HEK293 (cell line): ENCODE results near the gene EPS8L3.
A peak's percentile ranks its signal among the peaks of the same experiment; 100 is the strongest.

ENCODE experiments used
- CTCF ChIA-PET: fragments of 350-600 bp; formaldehyde crosslinking; extraction: SDS; loops from one replicate; lab custom pipeline; 2021; ENCODE audit warnings: antibody characterized with exemption; lab: Yijun Ruan, JAX
- POLR2A ChIA-PET: fragments of 300-600 bp; formaldehyde crosslinking; extraction: SDS; loops from one replicate; lab custom pipeline; 2020; ENCODE audit warnings: antibody characterized with exemption, inconsistent platforms; lab: Yijun Ruan, JAX
- H3K27ac ChIP-seq: fragments of 200-500 bp; sonication (Bioruptor generic); 2 replicates; pipeline ENCODE4 v1.5.1; 2014; ENCODE audit warnings: low read depth, low read length, control low read depth, inconsistent platforms; ENCODE audit errors: extremely low read depth
- H3K36me3 ChIP-seq, 2 experiments: fragments of 200-500 bp in 1 of 2; sonication (Bioruptor generic) in 1 of 2; 1 replicate in 1 of 2; 2 replicates in 1 of 2; pipeline ENCODE4 v1.5.1; 2014 to 2017; ENCODE audit warnings: inconsistent platforms in 2 of 2, low read length in 2 of 2; ENCODE audit not compliant: control insufficient read depth in 2 of 2, insufficient read depth in 1 of 2
- H3K4me1 ChIP-seq: fragments of 200-500 bp; sonication (Bioruptor generic); 2 replicates; pipeline ENCODE4 v1.5.1; 2014; ENCODE audit warnings: mild to moderate bottlenecking, low read length, inconsistent platforms; ENCODE audit not compliant: control insufficient read depth, insufficient read depth
- H3K4me3 ChIP-seq: 2 replicates; pipeline ENCODE4 v1.5.1; 2011; ENCODE audit warnings: low read depth, mild to moderate bottlenecking, control low read depth, low read length, moderate library complexity
- H3K9me3 ChIP-seq: fragments of 200-500 bp; sonication (Bioruptor generic); 2 replicates; pipeline ENCODE4 v1.5.1; 2014; ENCODE audit warnings: low read depth, low read length, inconsistent platforms; ENCODE audit not compliant: control insufficient read depth, insufficient read depth
- EGR2 ChIP-seq: fragments of 450-650 bp; formaldehyde crosslinking; IDR thresholded peaks from 2 replicates; pipeline ENCODE4 v1.5.1; 2016; ENCODE audit warnings: low read depth, missing biosample characterization, missing genetic modification characterization
- KLF9 ChIP-seq: fragments of 450-650 bp; formaldehyde crosslinking; IDR thresholded peaks from 2 replicates; pipeline ENCODE4 v1.5.1; 2016; ENCODE audit warnings: missing biosample characterization, missing genetic modification characterization, low read depth
- MYNN ChIP-seq: fragments of 450-650 bp; formaldehyde crosslinking; IDR thresholded peaks from 2 replicates; pipeline ENCODE4 v1.5.1; 2016; ENCODE audit warnings: missing biosample characterization, missing genetic modification characterization, borderline replicate concordance
- SP3 ChIP-seq: fragments of 450-650 bp; formaldehyde crosslinking; IDR thresholded peaks from 2 replicates; pipeline ENCODE4 v1.5.1; 2016; ENCODE audit warnings: missing biosample characterization, missing genetic modification characterization
- SP7 ChIP-seq: fragments of 450-650 bp; formaldehyde crosslinking; IDR thresholded peaks from 2 replicates; pipeline ENCODE4 v1.5.1; 2016; ENCODE audit warnings: missing biosample characterization, missing genetic modification characterization
- YY1 ChIP-seq: fragments of 450-650 bp; formaldehyde crosslinking; IDR thresholded peaks from 2 replicates; pipeline ENCODE4 v1.5.1; 2018; ENCODE audit warnings: missing biosample characterization, missing genetic modification characterization
- ZBTB17 ChIP-seq: fragments of 450-650 bp; formaldehyde crosslinking; IDR thresholded peaks from 2 replicates; pipeline ENCODE4 v1.5.1; 2016; ENCODE audit warnings: missing biosample characterization, missing genetic modification characterization
- ZFHX2 ChIP-seq: fragments of 450-650 bp; formaldehyde crosslinking; conservative IDR thresholded peaks from 2 replicates; pipeline ENCODE4 v1.5.1; 2016; ENCODE audit warnings: missing biosample characterization, missing genetic modification characterization
- ZFP69B ChIP-seq: fragments of 450-650 bp; formaldehyde crosslinking; IDR thresholded peaks from 2 replicates; pipeline ENCODE4 v1.5.1; 2016; ENCODE audit warnings: missing biosample characterization, missing genetic modification characterization
- ZNF157 ChIP-seq: fragments of 450-650 bp; formaldehyde crosslinking; IDR thresholded peaks from 2 replicates; pipeline ENCODE4 v1.5.1; 2016; ENCODE audit warnings: missing biosample characterization, missing genetic modification characterization
- ZNF2 ChIP-seq: fragments of 450-650 bp; formaldehyde crosslinking; IDR thresholded peaks from 2 replicates; pipeline ENCODE4 v1.5.1; 2016; ENCODE audit warnings: missing biosample characterization, missing genetic modification characterization
- ZNF311 ChIP-seq: fragments of 450-650 bp; formaldehyde crosslinking; IDR thresholded peaks from 2 replicates; pipeline ENCODE4 v1.5.1; 2017; ENCODE audit warnings: missing biosample characterization, missing genetic modification characterization, borderline replicate concordance
- ZNF324 ChIP-seq: fragments of 450-650 bp; formaldehyde crosslinking; IDR thresholded peaks from 2 replicates; pipeline ENCODE4 v1.5.1; 2016; ENCODE audit warnings: missing biosample characterization, missing genetic modification characterization
- ZNF335 ChIP-seq: fragments of 450-650 bp; formaldehyde crosslinking; conservative IDR thresholded peaks from 2 replicates; pipeline ENCODE4 v1.5.1; 2016; ENCODE audit warnings: missing biosample characterization, missing genetic modification characterization
- ZNF488 ChIP-seq: fragments of 450-650 bp; formaldehyde crosslinking; IDR thresholded peaks from 2 replicates; pipeline ENCODE4 v1.5.1; 2016; ENCODE audit warnings: missing biosample characterization, missing genetic modification characterization
- ZNF558 ChIP-seq: fragments of 450-650 bp; formaldehyde crosslinking; IDR thresholded peaks from 2 replicates; pipeline ENCODE4 v1.5.1; 2016; ENCODE audit warnings: missing biosample characterization, missing genetic modification characterization
- ZNF658 ChIP-seq: fragments of 450-650 bp; formaldehyde crosslinking; IDR thresholded peaks from 2 replicates; pipeline ENCODE4; 2016; ENCODE audit warnings: missing biosample characterization, missing genetic modification characterization
- ZNF660 ChIP-seq: fragments of 450-650 bp; IDR thresholded peaks from 2 replicates; pipeline ENCODE4 v1.5.1; 2018; ENCODE audit warnings: missing biosample characterization, mild to moderate bottlenecking, missing genetic modification characterization
- TF ChIP-seq, protein P1 (sequence below): fragments of 450-650 bp; formaldehyde crosslinking; IDR thresholded peaks from 2 replicates; pipeline ENCODE4 v1.5.1; 2016; ENCODE audit warnings: missing biosample characterization, missing genetic modification characterization, borderline replicate concordance
- TF ChIP-seq, protein P2 (sequence below): fragments of 450-650 bp; formaldehyde crosslinking; IDR thresholded peaks from 2 replicates; pipeline ENCODE4 v1.5.1; 2017; ENCODE audit warnings: missing biosample characterization, missing genetic modification characterization
- TF ChIP-seq, protein P3 (sequence below): fragments of 450-650 bp; formaldehyde crosslinking; IDR thresholded peaks from 2 replicates; pipeline ENCODE4 v1.5.1; 2016; ENCODE audit warnings: missing biosample characterization, missing genetic modification characterization
- TF ChIP-seq, protein P4 (sequence below): fragments of 450-650 bp; formaldehyde crosslinking; IDR thresholded peaks from 2 replicates; pipeline ENCODE4 v1.5.1; 2016; ENCODE audit warnings: missing biosample characterization, missing genetic modification characterization

Gene EPS8L3

DNA sequence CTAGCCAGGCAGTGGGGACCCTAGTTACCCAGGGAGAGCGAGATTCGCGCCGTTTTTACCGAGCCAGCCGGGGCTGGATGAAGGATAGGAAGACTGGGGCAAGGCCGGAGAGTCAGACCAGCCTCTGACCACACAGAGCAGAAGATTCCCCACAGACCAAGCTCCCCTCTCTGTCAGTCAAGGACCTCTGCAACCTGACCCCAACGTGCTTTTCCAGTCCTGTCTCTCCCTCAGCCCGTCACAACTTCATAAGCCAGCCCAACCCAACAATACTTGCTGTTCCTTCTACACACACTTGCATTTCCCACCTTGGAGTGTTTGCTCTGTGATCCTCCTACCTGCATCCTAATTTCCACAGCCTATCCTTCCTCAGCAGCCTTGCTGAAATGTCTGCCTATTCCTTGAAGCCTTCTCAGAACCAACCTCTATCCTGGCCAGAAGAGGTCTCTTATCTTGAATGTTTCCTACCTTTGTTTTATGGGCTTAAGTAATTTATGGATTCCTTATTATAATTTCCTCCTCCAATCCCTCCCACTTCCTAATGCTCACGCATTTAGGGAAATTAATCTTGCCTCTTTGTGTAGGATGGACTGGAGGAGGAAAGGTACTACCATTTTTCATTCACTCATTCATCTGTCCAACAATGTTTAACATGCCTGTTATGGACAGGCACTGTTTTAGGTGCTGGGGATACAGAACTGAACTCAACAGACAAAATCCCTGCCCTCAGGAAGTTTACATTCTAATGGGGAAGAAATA, 22.9 kb downstream of the EPS8L3 start, which contains the start of gene GSTM3:
TSS of gene GSTM3 (minus strand) at position 424 of the 759 bp plus-strand sequence. CDS start 751 bp downstream, outside the sequence.
- Histone ChIP-seq H3K4me3 (peak within 1 kb of the TSS; percentile 53), H3K27ac (peak within 1 kb of the TSS; percentile 55; the same call in 1 of the 2 replicates)
- TF ChIP-seq, protein P1, sequence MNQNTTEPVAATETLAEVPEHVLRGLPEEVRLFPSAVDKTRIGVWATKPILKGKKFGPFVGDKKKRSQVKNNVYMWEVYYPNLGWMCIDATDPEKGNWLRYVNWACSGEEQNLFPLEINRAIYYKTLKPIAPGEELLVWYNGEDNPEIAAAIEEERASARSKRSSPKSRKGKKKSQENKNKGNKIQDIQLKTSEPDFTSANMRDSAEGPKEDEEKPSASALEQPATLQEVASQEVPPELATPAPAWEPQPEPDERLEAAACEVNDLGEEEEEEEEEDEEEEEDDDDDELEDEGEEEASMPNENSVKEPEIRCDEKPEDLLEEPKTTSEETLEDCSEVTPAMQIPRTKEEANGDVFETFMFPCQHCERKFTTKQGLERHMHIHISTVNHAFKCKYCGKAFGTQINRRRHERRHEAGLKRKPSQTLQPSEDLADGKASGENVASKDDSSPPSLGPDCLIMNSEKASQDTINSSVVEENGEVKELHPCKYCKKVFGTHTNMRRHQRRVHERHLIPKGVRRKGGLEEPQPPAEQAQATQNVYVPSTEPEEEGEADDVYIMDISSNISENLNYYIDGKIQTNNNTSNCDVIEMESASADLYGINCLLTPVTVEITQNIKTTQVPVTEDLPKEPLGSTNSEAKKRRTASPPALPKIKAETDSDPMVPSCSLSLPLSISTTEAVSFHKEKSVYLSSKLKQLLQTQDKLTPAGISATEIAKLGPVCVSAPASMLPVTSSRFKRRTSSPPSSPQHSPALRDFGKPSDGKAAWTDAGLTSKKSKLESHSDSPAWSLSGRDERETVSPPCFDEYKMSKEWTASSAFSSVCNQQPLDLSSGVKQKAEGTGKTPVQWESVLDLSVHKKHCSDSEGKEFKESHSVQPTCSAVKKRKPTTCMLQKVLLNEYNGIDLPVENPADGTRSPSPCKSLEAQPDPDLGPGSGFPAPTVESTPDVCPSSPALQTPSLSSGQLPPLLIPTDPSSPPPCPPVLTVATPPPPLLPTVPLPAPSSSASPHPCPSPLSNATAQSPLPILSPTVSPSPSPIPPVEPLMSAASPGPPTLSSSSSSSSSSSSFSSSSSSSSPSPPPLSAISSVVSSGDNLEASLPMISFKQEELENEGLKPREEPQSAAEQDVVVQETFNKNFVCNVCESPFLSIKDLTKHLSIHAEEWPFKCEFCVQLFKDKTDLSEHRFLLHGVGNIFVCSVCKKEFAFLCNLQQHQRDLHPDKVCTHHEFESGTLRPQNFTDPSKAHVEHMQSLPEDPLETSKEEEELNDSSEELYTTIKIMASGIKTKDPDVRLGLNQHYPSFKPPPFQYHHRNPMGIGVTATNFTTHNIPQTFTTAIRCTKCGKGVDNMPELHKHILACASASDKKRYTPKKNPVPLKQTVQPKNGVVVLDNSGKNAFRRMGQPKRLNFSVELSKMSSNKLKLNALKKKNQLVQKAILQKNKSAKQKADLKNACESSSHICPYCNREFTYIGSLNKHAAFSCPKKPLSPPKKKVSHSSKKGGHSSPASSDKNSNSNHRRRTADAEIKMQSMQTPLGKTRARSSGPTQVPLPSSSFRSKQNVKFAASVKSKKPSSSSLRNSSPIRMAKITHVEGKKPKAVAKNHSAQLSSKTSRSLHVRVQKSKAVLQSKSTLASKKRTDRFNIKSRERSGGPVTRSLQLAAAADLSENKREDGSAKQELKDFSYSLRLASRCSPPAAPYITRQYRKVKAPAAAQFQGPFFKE (tag by site-specific recombination) = no peak
- TF ChIP-seq, protein P2, sequence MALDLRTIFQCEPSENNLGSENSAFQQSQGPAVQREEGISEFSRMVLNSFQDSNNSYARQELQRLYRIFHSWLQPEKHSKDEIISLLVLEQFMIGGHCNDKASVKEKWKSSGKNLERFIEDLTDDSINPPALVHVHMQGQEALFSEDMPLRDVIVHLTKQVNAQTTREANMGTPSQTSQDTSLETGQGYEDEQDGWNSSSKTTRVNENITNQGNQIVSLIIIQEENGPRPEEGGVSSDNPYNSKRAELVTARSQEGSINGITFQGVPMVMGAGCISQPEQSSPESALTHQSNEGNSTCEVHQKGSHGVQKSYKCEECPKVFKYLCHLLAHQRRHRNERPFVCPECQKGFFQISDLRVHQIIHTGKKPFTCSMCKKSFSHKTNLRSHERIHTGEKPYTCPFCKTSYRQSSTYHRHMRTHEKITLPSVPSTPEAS = peak; percentile 60; the same call in 1 of the 2 replicates
- TF ChIP-seq ZNF157 (tag by site-specific recombination) (no peak), MYNN (peak; percentile 49; the same call in 1 of the 2 replicates), ZBTB17 (tag by site-specific recombination) (peak; percentile 98), ZNF335 (tag by site-specific recombination) (peak; percentile 80), ZNF311 (tag by site-specific recombination) (no peak), SP7 (tag by site-specific recombination) (0 out of 2 replicates have a peak, but pooled peaks have one; percentile 9), ZFP69B (0 out of 2 replicates have a peak, but pooled peaks have one; percentile 12), EGR2 (tag by site-specific recombination) (peak; percentile 77), ZFHX2 (tag by site-specific recombination) (peak; percentile 81)
- TF ChIP-seq, protein P3, sequence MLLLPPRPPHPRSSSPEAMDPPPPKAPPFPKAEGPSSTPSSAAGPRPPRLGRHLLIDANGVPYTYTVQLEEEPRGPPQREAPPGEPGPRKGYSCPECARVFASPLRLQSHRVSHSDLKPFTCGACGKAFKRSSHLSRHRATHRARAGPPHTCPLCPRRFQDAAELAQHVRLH = 0 out of 2 replicates have a peak, but pooled peaks have one; percentile 16
- TF ChIP-seq, all 188 proteins: peak for 9
- ChIA-PET POLR2A (no interaction called here), CTCF (interaction anchor here (1.3 kb wide), 1 partner anchor 244 kb away, joined by 6 read pairs; the partner anchor contains the start of gene AHCYL1)
- Histone ChIP-seq H3K4me1 (no peaks in the 10 kb centered on the region), H3K36me3 (peaks cover 0 to 21% of the 10 kb centered on the region in 2 experiments; a peak in 1 of 3 replicates), H3K9me3 (no peaks in the 10 kb centered on the region)

- ChIA-PET CTCF (interaction anchor here (1.3 kb wide), 1 partner anchor 245 kb away, joined by 6 read pairs; the partner anchor contains the start of gene AHCYL1), POLR2A (interaction anchor here (0.8 kb wide), 1 partner anchor 192 kb away, joined by 3 read pairs; the partner anchor contains the start of gene GNAI3)
- Histone ChIP-seq H3K27ac (peak overlapping the region; percentile 55; the same call in 1 of the 2 replicates), H3K36me3 (peaks cover 0 to 21% of the 10 kb centered on the region in 2 experiments; a peak in 1 of 3 replicates), H3K9me3 (no peaks in the 10 kb centered on the region), H3K4me3 (peak overlapping the region; percentile 53), H3K4me1 (no peaks in the 10 kb centered on the region)
- TF ChIP-seq SP3 (tag by site-specific recombination) = peak; percentile 77
- TF ChIP-seq, protein P4, sequence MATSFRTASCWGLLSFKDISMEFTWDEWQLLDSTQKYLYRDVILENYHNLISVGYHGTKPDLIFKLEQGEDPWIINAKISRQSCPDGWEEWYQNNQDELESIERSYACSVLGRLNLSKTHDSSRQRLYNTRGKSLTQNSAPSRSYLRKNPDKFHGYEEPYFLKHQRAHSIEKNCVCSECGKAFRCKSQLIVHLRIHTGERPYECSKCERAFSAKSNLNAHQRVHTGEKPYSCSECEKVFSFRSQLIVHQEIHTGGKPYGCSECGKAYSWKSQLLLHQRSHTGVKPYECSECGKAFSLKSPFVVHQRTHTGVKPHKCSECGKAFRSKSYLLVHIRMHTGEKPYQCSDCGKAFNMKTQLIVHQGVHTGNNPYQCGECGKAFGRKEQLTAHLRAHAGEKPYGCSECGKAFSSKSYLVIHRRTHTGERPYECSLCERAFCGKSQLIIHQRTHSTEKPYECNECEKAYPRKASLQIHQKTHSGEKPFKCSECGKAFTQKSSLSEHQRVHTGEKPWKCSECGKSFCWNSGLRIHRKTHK (tag by site-specific recombination) = no peak
- no peak for TF ChIP-seq ZNF658 (tag by site-specific recombination)
- no peak for TF ChIP-seq ZNF2 (tag by site-specific recombination)
- no peak for TF ChIP-seq ZNF488 (tag by site-specific recombination)
- peak; percentile 72 for TF ChIP-seq KLF9 (tag by site-specific recombination)
- no peak for TF ChIP-seq ZNF324 (tag by site-specific recombination)
- TF ChIP-seq ZNF558 = no peak
- TF ChIP-seq ZNF660 (tag by site-specific recombination) = 0 out of 2 replicates have a peak, but pooled peaks have one; percentile 15
- TF ChIP-seq YY1 = no peak
Measured at GRCh38 chr1:109739738-109740614, 23.7 kb downstream of the EPS8L3 start.
